ENCODE results near the gene MYO9B.

The MYO9B gene, protein sequence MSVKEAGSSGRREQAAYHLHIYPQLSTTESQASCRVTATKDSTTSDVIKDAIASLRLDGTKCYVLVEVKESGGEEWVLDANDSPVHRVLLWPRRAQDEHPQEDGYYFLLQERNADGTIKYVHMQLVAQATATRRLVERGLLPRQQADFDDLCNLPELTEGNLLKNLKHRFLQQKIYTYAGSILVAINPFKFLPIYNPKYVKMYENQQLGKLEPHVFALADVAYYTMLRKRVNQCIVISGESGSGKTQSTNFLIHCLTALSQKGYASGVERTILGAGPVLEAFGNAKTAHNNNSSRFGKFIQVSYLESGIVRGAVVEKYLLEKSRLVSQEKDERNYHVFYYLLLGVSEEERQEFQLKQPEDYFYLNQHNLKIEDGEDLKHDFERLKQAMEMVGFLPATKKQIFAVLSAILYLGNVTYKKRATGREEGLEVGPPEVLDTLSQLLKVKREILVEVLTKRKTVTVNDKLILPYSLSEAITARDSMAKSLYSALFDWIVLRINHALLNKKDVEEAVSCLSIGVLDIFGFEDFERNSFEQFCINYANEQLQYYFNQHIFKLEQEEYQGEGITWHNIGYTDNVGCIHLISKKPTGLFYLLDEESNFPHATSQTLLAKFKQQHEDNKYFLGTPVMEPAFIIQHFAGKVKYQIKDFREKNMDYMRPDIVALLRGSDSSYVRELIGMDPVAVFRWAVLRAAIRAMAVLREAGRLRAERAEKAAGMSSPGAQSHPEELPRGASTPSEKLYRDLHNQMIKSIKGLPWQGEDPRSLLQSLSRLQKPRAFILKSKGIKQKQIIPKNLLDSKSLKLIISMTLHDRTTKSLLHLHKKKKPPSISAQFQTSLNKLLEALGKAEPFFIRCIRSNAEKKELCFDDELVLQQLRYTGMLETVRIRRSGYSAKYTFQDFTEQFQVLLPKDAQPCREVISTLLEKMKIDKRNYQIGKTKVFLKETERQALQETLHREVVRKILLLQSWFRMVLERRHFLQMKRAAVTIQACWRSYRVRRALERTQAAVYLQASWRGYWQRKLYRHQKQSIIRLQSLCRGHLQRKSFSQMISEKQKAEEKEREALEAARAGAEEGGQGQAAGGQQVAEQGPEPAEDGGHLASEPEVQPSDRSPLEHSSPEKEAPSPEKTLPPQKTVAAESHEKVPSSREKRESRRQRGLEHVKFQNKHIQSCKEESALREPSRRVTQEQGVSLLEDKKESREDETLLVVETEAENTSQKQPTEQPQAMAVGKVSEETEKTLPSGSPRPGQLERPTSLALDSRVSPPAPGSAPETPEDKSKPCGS (N-terminal part only)

DNA sequence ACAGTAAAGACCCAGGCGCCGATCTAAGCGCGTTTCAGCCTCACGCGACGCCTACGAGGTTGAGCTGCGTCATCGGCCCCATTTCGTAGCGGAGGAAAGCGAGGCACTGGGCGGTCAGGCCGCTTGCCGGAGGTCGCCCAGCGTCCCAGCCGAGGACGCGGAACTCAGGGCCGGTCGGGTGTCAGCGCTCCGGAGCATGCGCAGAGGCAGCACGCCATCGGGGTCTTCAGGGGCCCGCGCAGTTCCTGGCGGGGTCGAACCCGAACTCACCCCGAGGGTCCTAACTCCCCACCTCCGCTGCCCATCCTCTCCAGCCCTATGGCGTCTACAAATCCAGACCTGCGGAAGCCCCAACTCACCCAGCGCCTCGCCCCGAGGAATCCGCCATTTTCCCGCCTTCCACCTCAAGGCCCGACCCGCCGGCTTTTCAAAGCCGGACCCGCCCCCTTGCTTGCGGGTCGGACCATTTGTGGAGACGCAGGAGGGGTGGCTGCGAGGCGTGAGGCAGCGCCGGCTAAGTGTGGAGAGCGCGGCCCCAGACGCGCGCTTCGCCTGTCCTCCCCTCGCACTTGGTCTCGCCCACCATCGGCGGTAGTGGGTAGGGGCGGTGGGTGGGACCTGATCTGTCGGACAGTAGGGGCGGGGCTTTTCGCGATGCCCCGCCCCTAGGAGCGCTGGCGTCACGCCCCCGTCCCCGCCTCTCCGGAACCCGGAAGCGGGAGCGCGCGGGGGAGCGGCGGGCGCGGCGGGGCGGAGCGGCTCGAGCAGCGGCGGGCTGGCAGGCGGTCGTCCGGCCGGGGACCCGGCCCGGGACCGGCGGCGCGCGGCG lies at the start of gene MYO9B, which contains the start of gene HAUS8:
Gene MYO9B, plus strand, starts transcription at position 743 of the 829 bp plus-strand sequence. CDS start 25,941 bp downstream, outside the sequence.
Gene HAUS8, minus strand, starts transcription at position 418 of the 829 bp plus-strand sequence. Its CDS starts 30 bp downstream, at position 388.
- peak; percentile 99 to 100 for DNase-seq (ENCODE audit: low read depth in 2 of 2)

DNA sequence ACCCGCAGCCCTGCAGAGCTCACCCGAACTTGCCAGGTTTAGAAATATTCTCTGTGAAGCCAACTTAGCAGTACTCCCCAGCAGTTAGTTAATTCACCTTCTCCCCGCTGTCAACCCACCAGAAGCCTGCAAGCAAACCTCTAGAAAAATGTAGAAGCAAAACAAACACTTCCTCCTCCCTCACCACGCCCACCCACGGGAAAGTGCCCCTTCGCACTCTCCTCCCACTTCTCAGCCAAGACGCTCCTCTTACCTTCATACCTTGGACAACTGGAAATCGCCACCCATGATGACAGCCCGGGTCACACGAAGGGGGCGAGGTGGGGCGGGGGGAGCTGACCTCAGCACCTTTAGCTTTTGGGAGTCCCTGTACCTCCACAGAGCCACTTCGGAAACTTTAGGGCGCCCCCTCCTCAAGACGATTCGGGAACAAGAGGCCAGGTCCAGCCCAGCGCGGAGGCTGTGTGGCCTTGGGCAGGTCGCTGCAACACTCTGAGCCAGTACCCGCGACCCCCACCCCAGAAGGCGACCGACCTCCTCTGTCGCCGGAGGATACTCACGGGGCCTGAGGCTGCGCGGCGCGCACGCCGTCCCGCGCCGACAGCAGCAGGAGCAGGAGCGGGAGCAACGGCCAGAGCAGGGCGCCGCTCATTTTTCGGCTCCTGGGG lies 49.5 kb upstream of the MYO9B start:
- DNase-seq (ENCODE audit: low read depth in 2 of 2) = no peak

GRCh38 chr19:17026706-17027534 lies 48.7 kb upstream of the MYO9B start, which contains the start of gene CPAMD8:
Gene CPAMD8, minus strand, starts transcription at chr19:17026810. Its CDS starts 168 bp downstream, at chr19:17026642.
- no peak for DNase-seq (ENCODE audit: low read depth in 2 of 2)

GRCh38 chr19:17027535-17027975 lies 48.0 kb upstream of the MYO9B start:
- no peak for DNase-seq (ENCODE audit: low read depth in 2 of 2)

DNA sequence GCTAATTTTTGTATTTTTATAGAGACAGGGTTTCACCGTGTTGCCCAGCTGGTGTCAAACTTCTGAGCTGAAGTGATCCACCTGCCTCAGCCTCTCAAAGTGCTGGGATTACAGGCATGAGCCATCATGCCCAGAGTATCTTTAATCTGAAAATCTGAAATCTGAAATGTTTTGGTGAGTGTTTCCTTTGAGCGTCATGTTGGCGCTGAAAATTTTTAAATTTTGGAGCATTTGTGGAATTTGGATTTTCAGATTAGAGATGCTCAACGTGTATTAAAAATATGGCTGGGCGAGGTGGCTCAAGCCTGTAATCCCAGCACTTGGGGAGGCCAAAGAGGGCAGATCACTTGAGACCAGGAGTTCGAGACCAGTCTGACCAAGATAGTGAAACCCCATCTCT lies 43.8 kb upstream of the MYO9B start:
- no peak for DNase-seq (ENCODE audit: low read depth in 2 of 2)

DNA sequence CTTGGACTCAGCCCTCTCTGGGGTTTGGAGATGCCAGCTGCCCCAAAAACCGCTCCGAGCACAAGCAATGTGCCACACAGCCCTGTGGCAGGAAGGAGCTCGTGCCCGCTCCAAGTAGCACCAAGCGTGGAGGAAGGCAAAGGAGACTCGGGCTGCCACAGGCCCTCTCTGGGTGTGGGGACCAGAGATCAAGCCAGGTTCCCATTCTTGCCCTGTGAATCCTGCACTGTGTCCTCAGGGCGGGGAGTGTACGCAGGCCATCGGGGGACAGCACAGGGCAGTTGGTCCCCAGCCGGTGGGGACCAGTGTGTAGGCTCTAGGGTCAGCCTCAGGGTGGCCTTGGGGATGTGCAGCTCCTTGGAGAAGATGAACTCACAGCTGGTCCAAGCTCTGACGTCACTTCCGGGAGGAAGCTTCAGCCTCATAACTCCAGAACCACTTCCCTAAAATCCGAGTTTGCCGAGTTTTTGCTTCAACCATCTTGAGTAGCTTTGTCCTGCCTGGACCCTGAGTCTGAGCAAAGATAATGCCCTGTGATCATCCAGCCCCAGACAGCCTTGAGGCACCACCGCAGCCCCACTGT lies 39.6 kb upstream of the MYO9B start:
- no peak for DNase-seq (ENCODE audit: low read depth in 2 of 2)

- no peak for DNase-seq (ENCODE audit: low read depth in 2 of 2)
Measured at GRCh38 chr19:17036640-17037039, 38.9 kb upstream of the MYO9B start.

GRCh38 chr19:17037184-17037583 lies 38.4 kb upstream of the MYO9B start:
- DNase-seq (ENCODE audit: low read depth in 2 of 2) = no peak

GRCh38 chr19:17037966-17038500 lies 37.5 kb upstream of the MYO9B start:
- DNase-seq (ENCODE audit: low read depth in 2 of 2) = no peak

- DNase-seq (ENCODE audit: low read depth in 2 of 2) = no peak
Measured at GRCh38 chr19:17041976-17042375, 33.6 kb upstream of the MYO9B start.

DNA sequence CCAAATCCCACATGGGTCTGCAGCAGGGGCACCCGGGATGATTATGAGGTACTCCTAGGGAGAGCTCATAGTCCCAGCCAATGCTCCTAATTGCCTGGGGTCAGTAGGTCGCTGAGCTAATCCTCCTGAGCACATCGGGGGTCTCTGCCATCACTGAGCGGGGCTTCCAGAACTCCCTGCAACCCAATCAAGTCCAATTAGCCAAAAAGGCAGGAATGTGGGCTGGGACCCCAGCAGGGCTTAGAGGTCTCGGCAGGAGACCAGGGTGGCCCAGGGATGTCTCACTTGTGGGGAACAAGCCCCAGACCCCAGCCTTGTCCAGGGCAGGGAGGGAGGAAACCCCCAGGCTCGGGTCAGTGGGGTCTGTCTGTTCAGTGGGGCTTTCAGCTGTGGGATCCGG lies 31.8 kb upstream of the MYO9B start:
- no peak for DNase-seq (ENCODE audit: low read depth in 2 of 2)

DNA sequence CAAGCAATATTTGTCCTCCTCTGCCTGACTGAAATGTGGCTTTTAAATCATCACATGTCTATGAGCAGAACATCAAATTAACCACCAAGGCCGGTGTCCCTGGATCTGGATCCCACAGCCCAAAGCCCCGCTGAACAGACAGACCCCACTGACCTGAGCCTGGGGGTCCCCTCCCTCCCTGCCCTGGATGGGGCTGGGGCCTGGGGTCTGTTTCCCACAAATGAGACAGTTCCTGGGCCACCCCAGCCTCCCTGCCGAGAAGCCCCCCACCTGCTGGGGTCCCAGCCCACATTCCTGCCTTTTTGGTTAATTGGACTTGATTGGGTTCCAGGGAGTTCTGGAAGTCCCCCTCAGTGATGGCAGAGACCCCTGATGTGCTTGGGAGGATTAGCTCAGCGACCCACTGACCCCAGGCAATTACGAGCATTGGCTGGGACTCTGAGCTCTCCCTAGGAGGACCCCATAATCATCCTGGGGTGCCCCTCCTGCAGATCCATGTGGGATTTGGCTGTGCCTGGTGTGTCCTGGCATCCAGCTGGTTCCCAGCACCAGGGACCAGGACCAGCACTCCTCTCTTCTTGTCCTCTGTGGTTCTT lies 29.6 kb upstream of the MYO9B start:
- DNase-seq (ENCODE audit: low read depth in 2 of 2) = no peak

- no peak for DNase-seq (ENCODE audit: low read depth in 2 of 2)
Measured at GRCh38 chr19:17048885-17049453, 26.6 kb upstream of the MYO9B start.

DNA sequence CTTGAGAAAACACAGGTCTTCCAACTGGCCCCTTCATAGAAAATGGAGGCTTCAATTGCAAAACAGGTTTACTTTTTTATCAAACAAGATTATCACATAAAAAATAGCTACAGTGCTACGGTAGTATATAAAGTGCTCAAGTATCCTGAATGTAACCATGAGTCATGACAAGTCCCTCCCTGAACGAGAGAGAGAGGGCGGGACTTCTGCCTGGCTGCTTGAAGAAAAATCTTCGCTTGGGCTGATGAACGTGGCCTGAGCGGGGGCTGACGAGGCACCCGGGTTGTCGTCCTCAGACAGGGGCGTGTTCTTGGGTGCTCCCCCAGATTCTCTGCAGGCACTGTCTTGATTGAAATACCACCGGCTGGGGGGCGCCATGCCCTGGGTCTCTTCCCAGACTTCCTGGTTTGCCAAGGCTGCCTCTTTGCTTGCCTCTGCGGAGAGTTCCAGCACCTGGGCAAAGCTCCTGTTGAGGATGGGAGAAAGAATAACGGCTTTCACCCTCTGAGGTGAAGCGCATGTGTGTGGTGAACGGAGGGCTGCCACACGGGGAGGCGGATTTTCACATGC lies 25.8 kb upstream of the MYO9B start:
- DNase-seq (ENCODE audit: low read depth in 2 of 2) = no peak

DNA sequence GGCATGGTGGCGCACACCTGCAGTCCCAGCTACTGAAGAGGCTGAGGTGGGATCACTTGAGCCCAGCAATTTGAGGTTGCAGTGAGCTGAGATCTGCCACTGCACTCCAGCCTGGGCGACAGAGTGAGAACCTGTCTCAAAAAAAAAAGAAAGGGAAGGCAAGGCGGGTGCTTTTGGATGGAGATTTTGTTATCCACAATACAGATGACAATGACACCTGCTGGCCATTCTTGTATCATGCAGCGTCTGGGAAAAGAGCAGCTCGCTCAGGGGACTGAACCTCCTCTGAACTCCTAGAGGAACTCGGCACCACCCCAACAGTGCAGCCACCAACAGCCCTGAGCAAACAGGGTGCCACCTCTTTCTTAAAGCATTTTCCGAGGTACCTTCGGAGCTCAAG lies 23.1 kb upstream of the MYO9B start:
- no peak for DNase-seq (ENCODE audit: low read depth in 2 of 2)

GRCh38 chr19:17054746-17055145 lies 20.8 kb upstream of the MYO9B start:
- DNase-seq (ENCODE audit: low read depth in 2 of 2) = no peak

DNA sequence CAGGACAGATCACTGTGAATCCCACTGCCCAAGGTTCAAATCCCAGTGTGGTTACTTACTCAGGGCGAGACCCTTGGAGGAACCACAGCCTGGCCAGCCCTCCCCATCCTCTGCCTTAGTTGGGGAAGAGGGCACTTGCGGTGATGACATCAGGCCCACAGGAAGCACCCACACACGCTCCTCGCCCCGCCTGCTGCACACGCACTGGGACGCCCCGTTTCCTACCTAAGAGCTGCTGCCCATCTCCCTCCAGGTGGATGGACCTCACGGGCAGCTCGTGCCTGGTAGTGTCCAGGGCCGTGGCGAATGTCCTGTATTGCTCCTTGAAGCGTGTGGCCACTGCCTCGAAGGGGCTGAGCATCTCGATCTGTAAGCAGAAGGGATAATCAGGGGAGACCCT lies 19.9 kb upstream of the MYO9B start:
- no peak for DNase-seq (ENCODE audit: low read depth in 2 of 2)
